Glutamatergic neuron (in vitro differentiated cells): ENCODE data around the gene NEK9. TPM values are rescaled to one million over a fixed set of nuclear protein-coding genes. Genes with fewer than 3 reads are reported as not detected.
"Not testable (repeated sequence)": the region's sequence is repeated elsewhere in the genome, so short reads cannot be mapped to it uniquely, and the experiment has no call there.

Experiments used
- DNase-seq: peaks from one replicate; pipeline ENCODE4 v3.0.0; 2022
- H3K27ac Mint-ChIP-seq: one replicate; pipeline ENCODE4 v1.8.0; 2020; ENCODE audit warnings: mild to moderate bottlenecking, mixed read lengths, inconsistent platforms; ENCODE audit not compliant: unreplicated experiment
- H3K27me3 Mint-ChIP-seq: one replicate; pipeline ENCODE4 v1.8.0; 2020; ENCODE audit warnings: mild to moderate bottlenecking, moderate library complexity, mixed read lengths, inconsistent platforms; ENCODE audit not compliant: unreplicated experiment
- H3K36me3 Mint-ChIP-seq: one replicate; pipeline ENCODE4 v1.8.0; 2020; ENCODE audit warnings: mild to moderate bottlenecking, mixed read lengths, inconsistent platforms; ENCODE audit not compliant: unreplicated experiment
- H3K4me1 Mint-ChIP-seq: one replicate; pipeline ENCODE4 v1.8.0; 2020; ENCODE audit warnings: mild to moderate bottlenecking, low read depth, mixed read lengths, inconsistent platforms; ENCODE audit not compliant: unreplicated experiment
- H3K4me3 Mint-ChIP-seq: one replicate; pipeline ENCODE4 v1.8.0; 2020; ENCODE audit warnings: mild to moderate bottlenecking, mixed read lengths, inconsistent platforms; ENCODE audit not compliant: unreplicated experiment
- H3K9me3 Mint-ChIP-seq: one replicate; pipeline ENCODE4 v1.8.0; 2020; ENCODE audit warnings: mild to moderate bottlenecking, moderate library complexity, mixed read lengths, inconsistent platforms; ENCODE audit not compliant: unreplicated experiment
- CTCF ChIP-seq: fragments of 200-600 bp; sonication (generic); IDR thresholded peaks from one replicate; pipeline ENCODE4 v1.5.0; 2021; ENCODE audit not compliant: partially characterized antibody, unreplicated experiment
- total RNA-seq: library from RNA; stranded (reverse); fragmentation: NEBNext Ultra II Directional; extraction: Animal tissue kit (Norgen Biotek cat#: 25700); gene quantifications from one replicate; pipeline ENCODE4 v1.2.1, GENCODE V29; 2021; ENCODE audit not compliant: unreplicated experiment

NEK9 gene
- total RNA-seq, 1 donor from 2014 or later: 50.7 TPM

DNA sequence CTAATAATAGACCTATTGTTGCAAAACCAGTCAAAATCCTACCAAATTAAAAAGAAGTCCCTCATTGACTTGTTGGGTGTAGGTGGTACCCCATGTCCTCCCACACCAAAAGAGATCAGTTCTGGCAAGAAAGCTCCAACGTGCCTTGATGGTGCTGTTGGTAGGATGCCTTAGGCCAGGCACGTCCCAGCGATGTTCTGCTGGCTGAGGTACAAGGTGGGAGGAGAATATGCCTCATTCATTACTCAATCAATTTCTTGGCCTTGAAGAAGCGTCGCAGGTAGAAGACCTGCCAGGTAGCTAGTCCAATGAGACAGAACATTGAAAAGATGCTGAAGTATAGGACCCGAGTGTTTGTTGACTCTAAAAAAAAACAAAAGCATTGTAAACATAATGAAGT is 7.8 kb upstream of the NEK9 start:
- H3K4me1 Mint-ChIP-seq: no peaks in the 10 kb centered on the region
- no peak overlapping the region for H3K27ac Mint-ChIP-seq
- H3K36me3 Mint-ChIP-seq: peaks cover 11% of the 10 kb centered on the region
- no peak for TF ChIP-seq CTCF
- DNase-seq: no peak
- no peak overlapping the region for H3K4me3 Mint-ChIP-seq
- H3K27me3 Mint-ChIP-seq: no peaks in the 10 kb centered on the region
- H3K9me3 Mint-ChIP-seq: no peaks in the 10 kb centered on the region

DNA sequence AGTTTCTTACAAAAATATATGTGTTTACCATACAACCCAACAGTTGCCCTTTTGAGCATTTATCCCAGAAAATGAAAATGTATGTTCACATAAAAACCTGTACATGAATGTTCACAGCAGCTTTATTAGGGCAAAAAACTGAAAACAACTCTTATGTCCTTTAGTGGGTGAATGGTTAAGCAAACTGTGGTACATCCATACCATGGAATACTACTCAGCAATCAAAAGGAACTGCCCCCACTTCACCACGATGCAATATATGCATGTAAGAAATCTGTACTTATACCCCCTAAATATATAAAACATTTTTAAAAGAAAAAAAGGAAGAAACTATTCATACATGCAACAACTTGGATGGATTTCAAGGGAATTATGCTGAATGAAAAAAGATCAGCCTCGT is 6.7 kb upstream of the NEK9 start:
- DNase-seq: no peak
- Mint-ChIP-seq H3K4me3 (no peak overlapping the region), H3K27me3 (no peaks in the 10 kb centered on the region), H3K9me3 (no peaks in the 10 kb centered on the region), H3K4me1 (no peaks in the 10 kb centered on the region), H3K27ac (no peak overlapping the region), H3K36me3 (peaks cover 11% of the 10 kb centered on the region)
- TF ChIP-seq CTCF: no peak

DNA sequence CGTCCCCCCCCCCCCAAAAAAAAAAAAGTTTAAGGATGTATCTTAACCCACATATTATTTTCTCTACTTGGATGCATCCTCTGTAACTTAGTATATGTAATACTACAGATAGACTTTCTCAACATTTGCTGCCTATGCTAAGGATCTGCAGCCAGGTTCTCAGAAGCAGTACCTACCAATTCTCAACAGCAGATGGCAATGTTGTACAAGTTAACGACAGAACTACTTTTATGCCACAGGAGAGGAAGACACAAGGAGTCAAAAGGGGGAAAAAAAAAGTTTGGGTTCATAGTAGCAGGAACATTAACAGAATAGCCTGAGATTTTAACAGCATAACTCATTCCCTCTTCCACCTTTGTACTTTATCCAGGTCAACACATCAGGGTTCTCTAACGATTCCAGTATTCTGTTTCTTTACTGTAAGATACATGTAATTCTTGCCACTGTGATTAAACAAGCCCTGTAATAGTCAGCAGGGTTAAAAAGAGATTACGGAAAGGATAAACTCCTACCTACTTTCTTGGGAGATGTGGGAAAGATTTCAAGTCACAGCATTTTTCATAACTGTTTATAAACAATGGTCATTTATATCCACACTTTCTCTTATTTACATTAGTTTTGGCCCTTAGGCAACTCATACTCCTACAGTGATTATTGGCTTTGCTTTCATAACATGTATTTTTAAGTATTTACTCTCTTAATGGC is 5.7 kb upstream of the NEK9 start:
- Mint-ChIP-seq H3K4me3 (no peak overlapping the region), H3K36me3 (peaks cover 11% of the 10 kb centered on the region), H3K27ac (no peak overlapping the region), H3K27me3 (peaks cover 1% of the 10 kb centered on the region), H3K9me3 (no peaks in the 10 kb centered on the region), H3K4me1 (peaks cover 3% of the 10 kb centered on the region)
- TF ChIP-seq CTCF: peak; percentile 64
- no peak for DNase-seq

DNA sequence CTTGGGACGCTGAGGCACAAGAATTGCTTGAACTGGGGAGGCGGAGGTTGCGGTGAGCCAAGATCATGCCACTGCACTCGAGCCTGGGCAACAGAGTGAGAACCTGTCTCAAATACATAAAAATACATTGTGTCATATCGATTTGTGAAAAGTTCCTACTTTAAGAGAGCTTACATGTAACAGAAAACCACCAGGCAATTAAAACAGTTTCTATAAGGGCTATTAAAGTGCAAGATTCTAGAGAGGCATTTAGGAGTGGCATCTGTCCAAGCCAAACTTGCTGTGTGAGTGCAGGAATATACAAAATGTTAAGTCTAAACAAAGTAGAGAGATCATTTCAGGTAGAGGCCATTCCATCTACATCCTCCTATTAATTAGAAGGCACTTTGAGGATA is 1.7 kb upstream of the NEK9 start:
- H3K4me3 Mint-ChIP-seq: no peak overlapping the region
- peaks cover 9% of the 10 kb centered on the region for H3K4me1 Mint-ChIP-seq
- no peak for TF ChIP-seq CTCF
- peaks cover 4% of the 10 kb centered on the region for H3K27me3 Mint-ChIP-seq
- DNase-seq: no peak
- no peaks in the 10 kb centered on the region for H3K9me3 Mint-ChIP-seq
- peaks cover under 1% of the 10 kb centered on the region for H3K36me3 Mint-ChIP-seq
- no peak overlapping the region for H3K27ac Mint-ChIP-seq

DNA sequence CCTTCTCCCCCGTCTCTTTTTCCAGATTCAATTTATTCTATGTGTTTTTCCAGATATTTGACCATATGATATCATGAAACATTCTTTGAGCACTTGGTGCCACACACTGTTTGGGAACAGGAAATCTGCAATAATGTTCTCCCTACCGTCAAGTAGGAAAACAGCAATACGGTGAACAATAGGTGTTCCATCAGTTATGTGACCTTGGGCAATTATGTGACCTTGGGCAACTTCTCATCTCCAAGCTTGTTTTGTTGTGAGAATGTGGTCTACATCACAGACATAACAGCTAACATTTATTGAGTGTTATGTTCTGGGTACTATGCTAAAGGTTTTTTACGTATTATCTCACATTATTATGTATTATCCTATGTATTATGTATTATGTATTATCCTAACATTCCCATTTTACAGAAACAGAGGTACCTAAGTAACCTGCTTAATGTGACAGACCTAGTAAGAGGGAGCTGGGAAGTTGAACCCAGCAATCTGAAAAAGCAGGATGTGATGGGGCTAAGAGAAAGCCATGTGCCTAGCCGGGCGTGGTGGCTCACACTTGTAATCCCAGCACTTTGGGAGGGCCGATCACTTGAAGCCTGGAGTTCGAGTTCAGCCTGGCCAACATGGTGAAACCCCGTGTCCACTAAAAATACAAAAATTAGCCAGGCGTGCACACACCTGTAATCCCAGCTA is 1.2 kb upstream of the NEK9 start:
- H3K27ac Mint-ChIP-seq: peak overlapping the region; percentile 23
- TF ChIP-seq CTCF: no peak
- no peak for DNase-seq
- no peaks in the 10 kb centered on the region for H3K36me3 Mint-ChIP-seq
- H3K27me3 Mint-ChIP-seq: peaks cover 4% of the 10 kb centered on the region
- H3K4me3 Mint-ChIP-seq: peak overlapping the region; percentile 84
- no peaks in the 10 kb centered on the region for H3K9me3 Mint-ChIP-seq
- H3K4me1 Mint-ChIP-seq: peaks cover 9% of the 10 kb centered on the region

DNA sequence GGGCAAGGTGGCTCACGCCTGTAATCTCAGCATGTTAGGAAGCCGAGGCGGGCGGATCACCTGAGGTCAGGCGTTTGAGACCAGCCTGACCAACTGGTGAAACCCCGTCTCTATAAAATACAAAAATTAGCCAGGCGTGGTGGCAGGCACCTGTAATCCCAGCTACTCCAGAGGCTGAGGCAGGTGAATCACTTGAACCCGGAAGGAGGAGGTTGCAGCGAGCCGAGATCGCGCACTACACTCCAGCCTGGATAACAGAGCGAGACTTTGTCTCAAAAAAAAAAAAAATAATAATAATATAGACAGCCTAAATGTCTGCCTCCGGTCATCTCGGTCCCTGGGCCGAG is 599 bp upstream of the NEK9 start:
- Mint-ChIP-seq H3K27ac (peak overlapping the region; percentile 90), H3K4me3 (peak overlapping the region; percentile 92)
- H3K9me3 Mint-ChIP-seq, H3K36me3 Mint-ChIP-seq, DNase-seq, H3K27me3 Mint-ChIP-seq, H3K4me1 Mint-ChIP-seq: not testable (repeated sequence)
